Aorta (tissue), 5 donors: ENCODE results near the gene DAAM2. TPM values are rescaled to one million over a fixed set of nuclear protein-coding genes. Genes with fewer than 3 reads are reported as not detected.
A peak's percentile ranks its signal among the peaks of the same experiment; 100 is the strongest.

ENCODE experiments used
- ATAC-seq: fragments of 200-7000 bp; cut with Tn5 transposase; one replicate; pipeline ENCODE4 v1.9.1; 2022; ENCODE audit warnings: moderate library complexity; ENCODE audit not compliant: low FRiP score
- DNase-seq, 2 donors: peaks; one replicate each; pipeline ENCODE4 v3.0.0-alpha.2; 2020
- H3K27ac ChIP-seq, 2 donors: one replicate each; pipeline ENCODE4 v1.5.1; 2013; ENCODE audit warnings: low read length in 2 of 2, mild to moderate bottlenecking in 2 of 2, moderate library complexity in 2 of 2, control low read depth in 1 of 2, inconsistent platforms in 1 of 2, low read depth in 1 of 2
- H3K27me3 ChIP-seq, 2 donors: one replicate each; pipeline ENCODE4 v1.6.1; 2013; ENCODE audit warnings: control low read depth in 1 of 2, low read length in 1 of 2, mild to moderate bottlenecking in 1 of 2, moderate library complexity in 1 of 2; ENCODE audit not compliant: insufficient read depth in 2 of 2, control insufficient read depth in 1 of 2
- H3K36me3 ChIP-seq, 2 donors: one replicate each; pipeline ENCODE4 v1.6.1; 2013; ENCODE audit warnings: control low read depth in 1 of 2, low read length in 1 of 2, mild to moderate bottlenecking in 1 of 2; ENCODE audit not compliant: insufficient read depth in 2 of 2, control insufficient read depth in 1 of 2
- H3K4me1 ChIP-seq, 2 donors: one replicate each; pipeline ENCODE4 v1.6.1; 2013; ENCODE audit warnings: low read length in 2 of 2, control low read depth in 1 of 2, mild to moderate bottlenecking in 1 of 2, moderate library complexity in 1 of 2; ENCODE audit not compliant: insufficient read depth in 2 of 2, control insufficient read depth in 1 of 2
- H3K4me3 ChIP-seq, 2 donors: one replicate each; pipeline ENCODE4 v1.5.1; 2013; ENCODE audit warnings: low read length in 2 of 2, control low read depth in 1 of 2, mild to moderate bottlenecking in 1 of 2
- H3K9me3 ChIP-seq: one replicate; pipeline ENCODE4 v1.6.1; 2013; ENCODE audit warnings: mild to moderate bottlenecking, low read length; ENCODE audit not compliant: control insufficient read depth
- WGBS, 2 donors: extraction: QIAGEN DNeasy Blood & Tissue Kit; methylation state at CpG; one replicate each; pipeline ENCODE4 v1.1.7; 2013; 5-methylcytosine and 5-hydroxymethylcytosine counted together
- intact Hi-C, 2 donors: fragments of 100-400 bp; cut with DNase I; formaldehyde crosslinking; loops; one replicate each; pipeline versions ENCODE4 v1.14.2 to v1.15.0; 2022
- polyA plus RNA-seq, 2 donors: library from polyadenylated mRNA; stranded (reverse); fragments of 200-250 nt; gene quantifications; one replicate each; pipeline ENCODE4 v1.2.3, GENCODE V29; 2013
- total RNA-seq, 2 donors: library from RNA; stranded (reverse); fragmentation: NEBNext Ultra II Directional; extraction: Animal tissue kit (Norgen Biotek cat#: 25700); gene quantifications; one replicate each; pipeline ENCODE4 v1.2.1, GENCODE V29; 2021
- donor health status: healthy with polysubstance abuse.
- donor health status: Bipolar disorder and iron deficiency.
- donor health status: DM: no; HTN: no; CAD: no.
- donor health status: DM: no; HTN: no; CAD: no.
- donor health status: DM: yes; HTN: yes; CAD: no.

Gene DAAM2
- total and polyA plus RNA-seq, 4 donors, result 27.3 to 62.1 (median 45.9) TPM

DNA sequence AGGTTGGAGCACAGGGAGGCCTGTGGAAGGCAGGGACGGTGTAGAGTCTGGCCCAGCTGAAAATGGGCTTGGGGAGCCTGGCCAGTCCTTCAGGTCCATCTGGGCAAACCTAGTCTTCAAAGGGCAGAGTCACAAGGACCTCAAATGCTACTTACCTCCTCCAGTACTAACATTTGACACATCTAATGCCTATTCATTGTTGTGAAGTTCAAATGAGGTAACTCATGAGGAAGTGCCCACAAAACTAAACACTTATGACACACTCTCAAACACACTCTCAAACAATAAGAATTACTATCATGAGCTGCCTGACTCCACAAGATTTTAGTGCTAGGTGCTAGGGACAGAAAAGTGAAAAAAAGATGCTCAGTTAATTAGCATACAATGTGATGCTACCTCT is 27.1 kb downstream of the DAAM2 start:
- Histone ChIP-seq H3K9me3 (no peaks in the 10 kb centered on the region), H3K4me1 (peaks cover 0 to 13% of the 10 kb centered on the region in 2 donors), H3K27ac (peak overlapping the region in 1 of 2 donors; percentile 48), H3K4me3 (no peak overlapping the region), H3K27me3 (no peaks in the 10 kb centered on the region), H3K36me3 (no peaks in the 10 kb centered on the region)
- ATAC-seq (no peak), DNase-seq (no peak)
- 22 to 29% methylated on average over 1 of the region's 1 CpG for WGBS, 2 donors
- intact Hi-C loops, result no loop called here

DNA sequence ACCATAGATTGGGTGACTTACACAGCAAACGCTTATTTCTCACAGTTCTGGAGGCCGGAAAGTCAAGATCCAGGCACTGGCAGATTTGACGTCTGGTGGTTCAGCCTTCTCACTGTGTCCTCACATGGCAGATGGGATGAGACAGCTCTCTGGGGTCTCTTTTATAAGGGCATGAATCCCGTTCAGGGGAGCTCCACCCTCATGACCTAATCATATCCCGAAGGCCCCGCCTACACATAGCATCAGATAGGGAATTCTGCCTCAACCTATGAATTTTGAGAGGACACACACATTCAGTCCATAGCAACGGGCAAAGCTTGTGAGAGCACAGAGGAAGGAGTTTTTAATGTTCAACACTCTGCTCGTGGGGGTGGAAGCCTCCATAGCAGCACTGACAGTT is 27.5 kb downstream of the DAAM2 start:
- no peak for DNase-seq
- ATAC-seq, result no peak
- Histone ChIP-seq H3K4me3 (no peak overlapping the region), H3K9me3 (no peaks in the 10 kb centered on the region), H3K36me3 (no peaks in the 10 kb centered on the region), H3K27me3 (no peaks in the 10 kb centered on the region), H3K27ac (peak overlapping the region in 1 of 2 donors; percentile 37), H3K4me1 (peaks cover 0 to 13% of the 10 kb centered on the region in 2 donors)
- intact Hi-C loops, result no loop called here
- WGBS, 2 donors, result 26 to 60% methylated on average over 8 of the region's 8 CpGs

GRCh38 chr6:39820553-39820952 is 28.4 kb downstream of the DAAM2 start:
- H3K27ac ChIP-seq, result no peak overlapping the region

GRCh38 chr6:39821046-39821740 is 29.0 kb downstream of the DAAM2 start:
- intact Hi-C loops, result no loop called here
- Histone ChIP-seq H3K27ac (peak overlapping the region in 1 of 2 donors; percentile 81), H3K4me3 (peak overlapping the region in 1 of 2 donors; percentile 13), H3K9me3 (no peaks in the 10 kb centered on the region), H3K4me1 (peaks cover 0 to 13% of the 10 kb centered on the region in 2 donors), H3K27me3 (no peaks in the 10 kb centered on the region), H3K36me3 (no peaks in the 10 kb centered on the region)
- peak; percentile 44 for ATAC-seq
- 4 to 7% methylated on average over 5 of the region's 5 CpGs for WGBS, 2 donors
- no peak for DNase-seq

More at GRCh38 chr6:39820553-39820952, 28.4 kb downstream of the DAAM2 start:
- no peak for ATAC-seq
- DNase-seq, result no peak
- Histone ChIP-seq H3K4me3 (no peak overlapping the region), H3K9me3 (no peaks in the 10 kb centered on the region), H3K27me3 (no peaks in the 10 kb centered on the region), H3K36me3 (no peaks in the 10 kb centered on the region), H3K4me1 (peaks cover 0 to 13% of the 10 kb centered on the region in 2 donors)
- intact Hi-C loops, result no loop called here

- H3K4me1 ChIP-seq, result peaks cover 0 to 13% of the 10 kb centered on the region in 2 donors
- WGBS, 2 donors, result 7 to 11% methylated on average over 7 of the region's 7 CpGs
- H3K36me3 ChIP-seq, result no peaks in the 10 kb centered on the region
- ATAC-seq, result peak; percentile 74
- no peaks in the 10 kb centered on the region for H3K27me3 ChIP-seq
- peak overlapping the region in 1 of 2 donors; percentile 81 for H3K27ac ChIP-seq
- intact Hi-C loops, result no loop called here
- H3K9me3 ChIP-seq, result no peaks in the 10 kb centered on the region
- H3K4me3 ChIP-seq, result peak overlapping the region in 1 of 2 donors; percentile 10
- DNase-seq, result peak in 1 of 2 donors; percentile 55
Observed at GRCh38 chr6:39821742-39822532, 29.8 kb downstream of the DAAM2 start.

DNA sequence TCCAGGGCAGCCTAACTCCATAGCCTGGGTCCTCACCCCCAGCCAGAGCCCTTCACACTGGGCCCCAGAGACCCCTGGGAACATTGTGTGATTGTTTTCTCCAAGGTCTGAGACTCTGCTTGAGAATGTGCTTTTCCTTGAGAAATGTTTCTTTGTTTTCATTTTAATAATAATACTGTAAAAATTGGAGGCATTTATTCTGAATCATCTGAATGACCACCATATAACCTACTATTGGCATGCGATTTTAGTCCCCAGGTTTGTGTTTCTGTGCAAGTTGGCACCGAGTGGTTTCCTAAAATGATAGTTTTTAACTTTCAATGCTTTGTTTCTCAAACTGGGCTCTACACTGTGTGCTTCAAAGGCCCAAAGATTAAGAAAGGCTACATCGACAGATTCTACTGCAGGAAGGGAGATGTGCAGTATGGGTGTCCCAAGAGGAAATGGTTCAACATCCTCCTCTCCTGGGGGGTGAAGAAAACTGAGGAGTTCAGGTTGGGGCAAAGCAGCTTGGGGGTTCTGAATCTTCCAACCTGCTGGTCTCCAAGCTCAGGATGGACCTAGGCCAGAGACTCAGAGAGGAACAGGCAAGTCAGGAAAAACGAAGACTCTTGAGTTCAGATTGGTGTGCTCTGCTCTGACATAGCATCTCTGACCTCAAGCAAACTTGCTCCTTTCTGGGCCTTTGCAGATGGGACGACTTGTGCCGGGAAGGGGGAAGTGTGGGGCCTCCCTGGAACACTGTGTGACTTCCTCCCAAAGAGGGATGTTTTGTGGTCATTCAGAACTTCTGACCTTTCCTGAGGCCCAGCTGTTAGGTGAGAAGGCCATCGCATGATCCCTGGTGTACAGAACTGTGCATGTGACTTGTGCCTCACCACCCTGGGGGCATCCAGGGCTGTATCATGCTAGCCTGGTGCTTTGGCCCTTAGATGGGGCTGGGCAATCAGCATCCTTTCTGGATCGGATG is 31.0 kb downstream of the DAAM2 start:
- DNase-seq, result peak in 1 of 2 donors; percentile 68
- Histone ChIP-seq H3K4me1 (peaks cover 0 to 13% of the 10 kb centered on the region in 2 donors), H3K27me3 (no peaks in the 10 kb centered on the region), H3K36me3 (no peaks in the 10 kb centered on the region), H3K9me3 (no peaks in the 10 kb centered on the region), H3K4me3 (no peak overlapping the region), H3K27ac (peak overlapping the region; percentile 10 to 58)
- peak; percentile 62 for ATAC-seq
- WGBS, 2 donors, result 26 to 29% methylated on average over 8 of the region's 8 CpGs
- intact Hi-C loops, result no loop called here

GRCh38 chr6:39824030-39824926 is 32.1 kb downstream of the DAAM2 start:
- WGBS, 2 donors, result 13 to 21% methylated on average over 9 of the region's 9 CpGs
- Histone ChIP-seq H3K36me3 (no peaks in the 10 kb centered on the region), H3K27ac (no peak overlapping the region), H3K27me3 (no peaks in the 10 kb centered on the region), H3K4me3 (no peak overlapping the region), H3K4me1 (peaks cover 0 to 10% of the 10 kb centered on the region in 2 donors), H3K9me3 (no peaks in the 10 kb centered on the region)
- ATAC-seq, result no peak
- DNase-seq, result no peak
- intact Hi-C loops, result no loop called here
